AG09309 (cell line): ENCODE measurements around the gene KPNA1.
"Not testable (repeated sequence)": the region's sequence is repeated elsewhere in the genome, so short reads cannot be mapped to it uniquely, and the experiment has no call there.

Experiments used
- DNase-seq: peaks from one replicate; pipeline ENCODE4 v3.0.0-alpha.2; 2010; ENCODE audit warnings: low read depth
- H3K4me3 ChIP-seq: 2 replicates; pipeline ENCODE4 v1.5.1; 2011; ENCODE audit warnings: mild to moderate bottlenecking, low read depth, low read length, moderate library complexity; ENCODE audit not compliant: control insufficient read depth
- TF ChIP-seq, protein P1 (sequence below): IDR thresholded peaks from 2 replicates; pipeline ENCODE4 v1.5.1; 2011; ENCODE audit warnings: mild to moderate bottlenecking, low read depth, low read length, inconsistent platforms; ENCODE audit not compliant: insufficient read depth, control insufficient read depth; ENCODE audit errors: missing control alignments

KPNA1 gene

DNA sequence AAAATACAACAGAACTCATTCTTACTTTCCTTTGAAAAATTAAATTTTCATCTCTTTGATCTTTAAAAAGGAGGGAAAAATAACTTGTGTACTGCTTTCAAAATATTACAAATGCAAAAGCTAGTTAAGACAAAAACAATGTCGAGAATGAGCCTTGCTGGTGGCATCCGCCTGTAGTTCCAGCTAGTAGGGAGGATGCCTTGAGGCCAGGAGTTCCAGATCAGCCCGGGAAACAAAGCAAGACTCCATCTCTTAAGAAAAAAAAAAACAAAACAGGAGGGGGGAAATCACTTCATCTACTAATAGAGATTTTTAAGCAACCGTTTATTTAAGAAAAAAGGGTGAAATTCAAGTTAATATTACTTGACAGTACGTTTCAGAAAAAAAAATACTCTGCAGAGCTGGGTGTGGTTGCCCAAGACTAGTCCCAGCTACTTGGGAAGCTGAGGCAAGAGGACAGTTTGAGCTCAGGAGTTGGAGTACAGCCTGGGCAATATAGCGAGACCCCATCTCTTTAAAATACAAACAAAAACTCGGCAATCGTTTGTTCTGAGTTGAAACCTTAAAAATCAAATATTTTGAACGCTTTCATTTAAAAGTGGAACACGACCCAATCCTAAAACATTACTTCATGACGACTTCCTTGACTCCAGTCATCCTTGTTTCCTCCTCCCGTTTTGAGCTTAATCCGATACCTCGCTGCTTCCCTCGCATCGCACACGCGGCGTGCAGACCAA lies 1.2 kb downstream of the KPNA1 start:
- TF ChIP-seq, protein P1, sequence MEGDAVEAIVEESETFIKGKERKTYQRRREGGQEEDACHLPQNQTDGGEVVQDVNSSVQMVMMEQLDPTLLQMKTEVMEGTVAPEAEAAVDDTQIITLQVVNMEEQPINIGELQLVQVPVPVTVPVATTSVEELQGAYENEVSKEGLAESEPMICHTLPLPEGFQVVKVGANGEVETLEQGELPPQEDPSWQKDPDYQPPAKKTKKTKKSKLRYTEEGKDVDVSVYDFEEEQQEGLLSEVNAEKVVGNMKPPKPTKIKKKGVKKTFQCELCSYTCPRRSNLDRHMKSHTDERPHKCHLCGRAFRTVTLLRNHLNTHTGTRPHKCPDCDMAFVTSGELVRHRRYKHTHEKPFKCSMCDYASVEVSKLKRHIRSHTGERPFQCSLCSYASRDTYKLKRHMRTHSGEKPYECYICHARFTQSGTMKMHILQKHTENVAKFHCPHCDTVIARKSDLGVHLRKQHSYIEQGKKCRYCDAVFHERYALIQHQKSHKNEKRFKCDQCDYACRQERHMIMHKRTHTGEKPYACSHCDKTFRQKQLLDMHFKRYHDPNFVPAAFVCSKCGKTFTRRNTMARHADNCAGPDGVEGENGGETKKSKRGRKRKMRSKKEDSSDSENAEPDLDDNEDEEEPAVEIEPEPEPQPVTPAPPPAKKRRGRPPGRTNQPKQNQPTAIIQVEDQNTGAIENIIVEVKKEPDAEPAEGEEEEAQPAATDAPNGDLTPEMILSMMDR: no peak
- DNase-seq: no peak
- H3K4me3 ChIP-seq: peak overlapping the region; percentile 72

DNA sequence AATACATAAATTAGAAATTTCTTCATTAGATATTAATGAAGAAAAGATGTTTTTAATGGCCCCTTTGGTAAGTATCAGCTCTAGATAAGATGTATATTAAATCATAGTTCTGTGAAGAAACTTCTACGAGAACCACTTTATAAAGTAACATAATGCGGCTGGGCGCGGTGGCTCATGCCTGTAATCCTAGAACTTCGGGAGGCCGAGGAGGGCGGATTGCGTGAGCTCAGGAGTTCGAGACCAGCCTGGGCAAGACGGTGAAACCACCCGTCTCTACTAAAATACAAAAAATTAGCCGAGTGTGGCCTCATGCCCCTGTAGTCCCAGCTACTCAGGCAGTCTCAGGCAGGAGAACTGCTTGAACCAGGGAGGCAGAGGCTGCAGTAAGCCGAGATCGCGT lies 2.5 kb downstream of the KPNA1 start:
- H3K4me3 ChIP-seq: no peak overlapping the region
- DNase-seq: no peak
- TF ChIP-seq, protein P1: no peak

DNA sequence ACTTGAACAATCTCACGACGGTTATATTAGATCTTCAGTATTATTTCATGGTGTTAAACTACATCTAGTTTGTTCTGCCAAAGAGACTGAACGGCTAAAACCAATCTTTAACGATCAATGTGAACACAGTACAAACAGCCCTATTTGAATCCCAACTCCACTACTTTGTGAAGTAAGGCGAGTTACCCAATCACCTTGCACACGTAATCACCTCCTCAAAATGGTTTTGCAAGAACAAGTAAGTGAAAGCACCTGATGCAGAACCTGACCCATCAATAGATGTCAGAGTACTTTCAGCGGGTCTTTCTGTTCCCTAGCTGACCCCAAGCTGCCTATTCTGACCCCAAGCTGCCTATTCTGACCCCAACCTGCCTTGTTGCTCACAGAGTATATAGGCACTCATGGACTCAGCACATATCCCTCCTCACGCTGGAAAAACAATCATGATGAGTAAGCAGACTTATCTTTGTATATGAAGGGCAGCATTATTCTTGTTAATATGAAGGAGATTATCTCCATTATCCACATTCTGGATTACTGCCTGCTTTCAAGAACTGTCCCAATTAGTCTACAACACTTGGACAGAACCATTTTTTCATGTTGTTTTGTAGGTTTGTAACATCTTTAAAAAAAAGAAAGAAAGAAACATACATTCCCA lies 3.7 kb downstream of the KPNA1 start:
- H3K4me3 ChIP-seq: no peak overlapping the region
- no peak for DNase-seq
- TF ChIP-seq, protein P1: no peak

DNA sequence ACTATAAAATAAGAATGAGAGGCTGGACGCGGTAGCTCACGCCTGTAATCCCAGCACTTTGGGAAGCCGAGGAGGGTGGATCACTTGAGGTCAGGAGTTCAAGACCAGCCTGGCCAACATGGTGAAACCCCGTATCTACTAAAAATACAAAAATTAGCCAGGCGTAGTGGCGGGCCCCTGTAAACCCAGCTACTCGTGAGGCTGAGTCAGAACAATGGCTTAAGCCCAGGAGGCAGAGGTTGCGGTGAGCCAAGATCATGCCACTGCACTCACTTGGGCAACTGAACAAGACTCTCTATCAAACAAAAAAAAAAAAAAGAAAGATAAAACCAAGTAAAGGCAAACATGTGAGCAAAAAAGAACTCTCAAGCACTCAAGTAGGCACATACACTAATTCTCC lies 5.8 kb downstream of the KPNA1 start:
- not testable (repeated sequence) for H3K4me3 ChIP-seq, DNase-seq

DNA sequence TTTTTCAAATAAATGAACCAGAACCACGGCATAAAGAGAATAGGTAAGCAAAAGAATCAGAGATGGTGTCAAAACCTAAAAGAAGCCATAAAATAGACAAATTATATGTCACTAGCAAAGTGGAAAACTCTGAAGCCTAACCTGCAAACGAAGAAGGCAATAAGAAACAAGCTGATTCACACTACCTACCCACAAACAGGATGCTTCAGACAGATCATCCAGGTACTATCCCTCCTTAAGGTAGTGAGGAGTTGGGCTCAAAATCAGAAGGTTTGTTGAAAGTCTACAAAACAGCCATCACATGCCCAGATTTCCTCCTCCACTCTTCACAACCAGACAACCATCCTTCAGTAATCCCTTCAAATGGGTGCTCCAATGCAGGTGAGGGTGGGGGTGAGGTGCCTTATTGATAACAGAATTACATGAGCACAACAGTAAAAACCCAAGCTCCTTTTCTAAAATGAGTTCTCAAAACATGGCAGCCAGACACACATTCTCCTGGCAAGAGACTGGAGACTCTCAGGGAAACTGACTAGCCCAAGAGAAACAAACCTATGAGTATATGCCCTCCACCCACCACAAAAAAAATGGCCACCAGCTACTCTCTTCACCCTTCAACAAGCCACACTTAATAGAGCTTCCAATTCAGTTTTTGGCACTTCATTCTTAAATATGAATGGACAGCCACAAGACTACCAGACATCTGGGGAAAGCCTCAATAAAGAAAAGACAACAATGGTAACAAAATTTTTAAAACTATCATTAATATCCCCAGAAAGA lies 6.4 kb downstream of the KPNA1 start:
- no peak overlapping the region for H3K4me3 ChIP-seq
- no peak for DNase-seq
- TF ChIP-seq, protein P1: no peak

DNA sequence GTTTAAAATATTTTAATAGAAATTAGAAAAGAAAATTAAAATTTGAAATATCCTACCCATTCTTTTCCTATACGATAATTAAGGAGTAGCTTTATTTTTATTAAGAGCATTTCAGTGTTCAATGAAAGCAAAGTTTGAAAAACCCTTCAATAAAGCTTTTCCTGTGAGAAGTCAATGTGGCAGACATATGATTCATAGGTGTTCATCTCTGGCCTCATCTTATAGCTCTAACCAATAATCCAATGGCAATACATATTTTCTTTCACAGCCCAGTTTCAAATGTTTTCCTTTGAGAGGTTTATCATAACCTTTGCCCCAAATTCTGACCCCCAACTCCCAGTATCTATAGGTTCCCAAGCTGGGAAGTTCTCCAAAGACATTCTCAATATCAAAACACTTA lies 8.3 kb downstream of the KPNA1 start:
- no peak for DNase-seq
- TF ChIP-seq, protein P1: no peak
- H3K4me3 ChIP-seq: no peak overlapping the region

DNA sequence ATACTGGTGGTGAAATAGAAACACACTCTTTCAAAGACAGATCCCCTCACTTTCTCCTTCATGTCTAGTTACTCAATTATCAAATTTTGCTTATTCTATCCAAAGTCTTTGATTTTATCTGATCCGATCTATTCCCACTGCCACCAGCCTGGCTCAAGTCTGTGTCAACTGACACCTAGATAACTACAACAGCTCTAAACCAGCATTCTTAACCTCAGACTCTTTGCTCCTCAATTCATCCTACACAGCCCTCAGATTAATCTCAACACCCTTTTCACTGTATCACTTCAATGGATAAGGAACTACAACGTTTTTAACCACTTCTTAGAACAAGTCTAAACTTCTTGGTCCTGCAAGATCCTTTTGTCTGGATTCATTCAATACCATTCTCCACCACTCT lies 9.1 kb downstream of the KPNA1 start:
- DNase-seq: no peak
- TF ChIP-seq, protein P1: no peak
- H3K4me3 ChIP-seq: no peak overlapping the region
